Measurements from ENCODE around the gene AP1AR. TPM values are rescaled to one million over a fixed set of nuclear protein-coding genes. Genes with fewer than 3 reads are reported as not detected.
"Not testable (repeated sequence)": the region's sequence is repeated elsewhere in the genome, so short reads cannot be mapped to it uniquely, and the experiment has no call there.

The AP1AR gene
- total RNA-seq, 1 donor: 4.5 TPM

DNA sequence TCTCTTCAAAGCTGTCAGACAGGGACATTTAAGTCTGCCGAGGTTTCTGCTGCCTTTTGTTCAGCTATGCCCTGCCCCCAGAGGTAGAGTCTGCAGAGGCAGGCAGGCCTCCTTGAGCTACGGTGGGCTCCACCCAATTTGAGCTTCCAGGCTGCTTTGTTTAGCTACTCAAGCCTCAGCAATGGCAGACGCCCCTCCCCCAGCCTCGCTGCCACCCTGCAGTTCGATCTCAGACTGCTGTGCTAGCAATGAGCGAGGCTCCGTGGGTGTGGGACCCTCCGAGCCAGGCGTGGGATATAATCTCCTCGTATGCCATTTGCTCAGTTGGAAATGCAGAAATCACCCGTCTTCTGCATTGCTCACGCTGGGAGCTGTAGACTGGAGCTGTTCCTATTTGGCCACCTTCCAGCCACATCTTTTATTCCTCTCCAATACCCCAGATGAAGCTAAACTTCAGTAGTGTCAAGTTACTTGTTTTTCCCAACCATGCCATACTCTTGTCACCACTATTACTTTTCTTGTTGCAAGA is 77.7 kb downstream of the AP1AR start:
- H3K4me1 ChIP-seq (ENCODE audit: insufficient read depth, low read length): peaks cover 31% of the 10 kb centered on the region
- H3K27me3 ChIP-seq (ENCODE audit: insufficient read depth, low read length); H3K4me3 ChIP-seq (ENCODE audit: low read length): not testable (repeated sequence)

GRCh38 chr4:112311516-112311915 is 79.9 kb downstream of the AP1AR start:
- H3K4me3 ChIP-seq (ENCODE audit: low read length): no peak overlapping the region
- no peaks in the 10 kb centered on the region for H3K27me3 ChIP-seq (ENCODE audit: insufficient read depth, low read length)
- H3K9me3 ChIP-seq (ENCODE audit: low read depth, low read length): no peaks in the 10 kb centered on the region
- peaks cover 47% of the 10 kb centered on the region for H3K4me1 ChIP-seq (ENCODE audit: insufficient read depth, low read length)

More for the DNA sequence above, 77.7 kb downstream of the AP1AR start:
- H3K9me3 ChIP-seq (ENCODE audit: low read depth, low read length): not testable (repeated sequence)

DNA sequence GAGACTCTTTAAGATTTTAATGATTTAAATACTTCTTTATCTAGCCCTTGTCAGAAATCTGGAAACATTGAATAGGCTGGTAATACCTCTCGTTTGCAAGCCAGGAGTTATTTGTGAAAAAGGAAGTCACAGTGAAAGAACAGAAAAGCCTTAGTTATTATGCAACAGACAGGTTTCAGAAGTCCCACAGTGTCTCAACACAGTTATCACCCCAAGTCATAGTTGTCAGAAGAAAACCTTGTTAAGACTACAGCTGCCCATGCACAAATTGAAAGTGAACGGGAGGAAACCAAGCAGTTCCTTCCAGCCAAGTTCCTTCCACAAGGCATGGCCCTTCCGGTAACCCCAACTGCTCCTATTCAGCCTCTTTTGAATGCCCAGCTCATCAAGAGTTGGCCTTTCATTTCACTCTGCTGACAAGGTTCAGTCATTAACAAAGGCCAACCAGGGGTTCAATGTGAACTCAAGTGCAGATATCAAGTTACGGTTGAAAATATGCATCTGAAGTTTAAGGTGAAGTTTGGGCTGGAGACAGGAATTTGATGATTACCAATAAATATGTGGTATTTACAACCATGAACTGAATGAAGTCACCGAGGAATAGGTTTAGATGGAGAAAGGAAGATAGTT is 81.1 kb downstream of the AP1AR start:
- no peaks in the 10 kb centered on the region for H3K27me3 ChIP-seq (ENCODE audit: insufficient read depth, low read length)
- H3K4me3 ChIP-seq (ENCODE audit: low read length): no peak overlapping the region
- H3K9me3 ChIP-seq (ENCODE audit: low read depth, low read length): no peaks in the 10 kb centered on the region
- H3K4me1 ChIP-seq (ENCODE audit: insufficient read depth, low read length): peaks cover 53% of the 10 kb centered on the region

DNA sequence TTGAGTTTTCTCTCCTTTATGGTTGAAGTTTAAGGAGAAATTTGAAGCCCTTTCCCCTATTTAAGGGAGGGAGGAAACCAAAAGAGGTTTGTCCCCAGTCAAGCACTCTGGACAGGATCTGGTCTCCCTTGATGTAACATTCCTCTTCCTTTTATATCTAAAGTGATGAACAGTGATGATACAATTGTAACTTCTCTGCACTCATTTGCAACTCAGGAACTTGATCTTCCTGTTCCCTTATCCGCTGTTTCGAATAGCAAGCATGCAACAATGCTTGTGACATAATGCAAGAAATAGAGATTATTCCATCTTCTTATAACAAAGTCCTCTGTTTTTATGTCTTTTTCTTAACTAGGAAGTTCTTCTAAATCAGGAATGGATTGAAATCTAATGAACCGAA is 83.9 kb downstream of the AP1AR start:
- H3K4me3 ChIP-seq (ENCODE audit: low read length): no peak overlapping the region
- H3K4me1 ChIP-seq (ENCODE audit: insufficient read depth, low read length): peaks cover 63% of the 10 kb centered on the region
- H3K27me3 ChIP-seq (ENCODE audit: insufficient read depth, low read length): no peaks in the 10 kb centered on the region
- no peaks in the 10 kb centered on the region for H3K9me3 ChIP-seq (ENCODE audit: low read depth, low read length)

GRCh38 chr4:112316360-112316759 is 84.8 kb downstream of the AP1AR start:
- no peak overlapping the region for H3K4me3 ChIP-seq (ENCODE audit: low read length)
- H3K27me3 ChIP-seq (ENCODE audit: insufficient read depth, low read length): no peaks in the 10 kb centered on the region
- H3K4me1 ChIP-seq (ENCODE audit: insufficient read depth, low read length): peaks cover 62% of the 10 kb centered on the region
- H3K9me3 ChIP-seq (ENCODE audit: low read depth, low read length): no peaks in the 10 kb centered on the region

DNA sequence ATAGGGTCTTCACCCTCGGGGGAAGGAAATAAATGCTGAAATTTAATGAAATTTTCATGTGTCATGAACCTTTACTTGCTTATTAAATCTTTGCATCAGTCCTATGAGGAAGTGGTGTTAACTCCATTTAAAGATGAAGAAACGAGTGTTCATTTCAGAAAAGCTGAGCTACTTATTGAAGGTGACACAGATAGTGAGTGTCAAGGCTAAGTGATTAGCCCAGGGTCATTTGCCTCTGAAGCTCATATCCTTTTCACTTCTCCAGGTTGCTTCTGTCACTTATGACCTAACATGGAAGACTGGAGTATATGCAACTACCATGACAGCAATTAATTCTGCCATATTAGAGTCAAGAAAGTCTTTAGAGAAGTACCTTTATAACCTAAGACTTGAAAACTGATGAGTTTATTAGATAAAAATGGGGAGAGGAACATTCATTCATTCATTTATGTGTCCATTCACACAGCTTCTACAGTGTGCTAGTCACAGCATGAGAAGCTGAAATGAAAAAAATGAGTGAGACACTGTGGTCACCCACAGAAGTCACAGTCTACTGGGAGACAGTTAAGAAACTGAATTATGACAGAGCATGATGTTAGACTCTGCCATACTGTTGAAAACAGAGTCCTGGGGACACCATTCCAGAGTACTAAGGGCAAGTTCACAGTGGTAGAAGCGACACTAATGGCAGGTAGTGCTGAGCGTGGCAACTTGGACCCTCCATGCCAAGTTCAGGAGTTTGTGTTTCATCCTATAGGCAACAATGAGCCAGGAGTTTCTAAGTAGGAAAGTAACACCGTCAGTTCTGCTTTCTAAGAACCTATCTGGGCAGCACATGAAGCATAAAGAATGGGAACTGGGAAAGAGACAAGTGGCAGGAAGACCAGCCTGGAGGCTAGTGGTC is 86.9 kb downstream of the AP1AR start:
- no peak overlapping the region for H3K4me3 ChIP-seq (ENCODE audit: low read length)
- H3K4me1 ChIP-seq (ENCODE audit: insufficient read depth, low read length): peaks cover 41% of the 10 kb centered on the region
- H3K27me3 ChIP-seq (ENCODE audit: insufficient read depth, low read length): no peaks in the 10 kb centered on the region
- H3K9me3 ChIP-seq (ENCODE audit: low read depth, low read length): no peaks in the 10 kb centered on the region

Other genes starting within 250 kb of the AP1AR start
- gene FAM241A, start 86.3 kb upstream of the AP1AR start, total RNA-seq: 3.4 TPM
- 20.7 TPM for gene TIFA, start 54.1 kb downstream of the AP1AR start, total RNA-seq
- 9.6 TPM for gene ALPK1, start 65.6 kb downstream of the AP1AR start, total RNA-seq

Measured in mononuclear cell (primary cell).